HepG2 (cell line): ENCODE results near the gene MORN1. TPM values are rescaled to one million over a fixed set of nuclear protein-coding genes. Genes with fewer than 3 reads are reported as not detected.

Experiments
- EED ChIP-seq: sonication (generic); formaldehyde crosslinking; IDR thresholded peaks from 2 replicates; pipeline ENCODE4 v1.5.0; 2020; ENCODE audit warnings: mild to moderate bottlenecking, missing genetic modification reagents
- PAWR ChIP-seq: sonication (generic); formaldehyde crosslinking; IDR thresholded peaks from 2 replicates; pipeline ENCODE4 v1.4.0; 2020; ENCODE audit warnings: missing genetic modification reagents, mild to moderate bottlenecking, borderline replicate concordance
- XBP1 ChIP-seq: sonication (generic); formaldehyde crosslinking; IDR thresholded peaks from 2 replicates; pipeline ENCODE4 v1.5.0; 2020; ENCODE audit warnings: missing genetic modification reagents
- ZFY ChIP-seq: sonication (generic); formaldehyde crosslinking; IDR thresholded peaks from 2 replicates; pipeline ENCODE4 v1.4.0; 2020; ENCODE audit warnings: missing genetic modification reagents
- ZNF746 ChIP-seq: sonication (generic); formaldehyde crosslinking; IDR thresholded peaks from 2 replicates; pipeline ENCODE4 v1.8.0; 2022; ENCODE audit warnings: mild to moderate bottlenecking, missing genetic modification reagents
- polyA plus RNA-seq, 8 experiments: library from polyadenylated mRNA; depleted of rRNA in 3 of 8; stranded (reverse) in 7 of 8; unstranded in 1 of 8; fragments of >200 nt; fragmentation: Illumina TruSeq in 4 of 8; extraction: Trizol in 4 of 8; gene quantifications; 2 replicates each; pipeline versions ENCODE4 v1.2.1 to v1.2.3, GENCODE V29; 2011 to 2016; ENCODE audit warnings: low read depth in 4 of 8, missing spikeins in 1 of 8, mixed read lengths in 1 of 8; ENCODE audit not compliant: insufficient read depth in 1 of 8
- total RNA-seq, 5 experiments: library from RNA; depleted of rRNA; stranded (reverse); fragments of >200 nt; fragmentation: Illumina TruSeq; extraction: Trizol; gene quantifications; 2 replicates each; pipeline ENCODE4 v1.2.3, GENCODE V29; 2016; ENCODE audit warnings: low read depth in 1 of 5
- TF ChIP-seq, protein P1 (sequence below): sonication (generic); formaldehyde crosslinking; IDR thresholded peaks from 2 replicates; pipeline ENCODE4 v1.4.0; 2020; ENCODE audit warnings: mild to moderate bottlenecking, missing genetic modification reagents
- TF ChIP-seq, protein P2 (sequence below): sonication (generic); formaldehyde crosslinking; IDR thresholded peaks from 2 replicates; pipeline ENCODE4 v1.9.0; 2021; ENCODE audit warnings: missing genetic modification reagents, borderline replicate concordance
- TF ChIP-seq, protein P3 (sequence below): sonication (generic); formaldehyde crosslinking; IDR thresholded peaks from 2 replicates; pipeline ENCODE4 v1.5.0; 2020; ENCODE audit warnings: missing genetic modification reagents
- TF ChIP-seq, protein P4 (sequence below): sonication (generic); formaldehyde crosslinking; IDR thresholded peaks from 2 replicates; pipeline ENCODE4 v1.8.0; 2023; ENCODE audit warnings: mild to moderate bottlenecking, missing genetic modification reagents
- TF ChIP-seq, protein P5 (sequence below): IDR thresholded peaks from 2 replicates; pipeline ENCODE4 v1.6.1; 2016; ENCODE audit warnings: missing compliant biosample characterization, missing genetic modification reagents, borderline replicate concordance
- TF ChIP-seq, protein P6 (sequence below): sonication (generic); formaldehyde crosslinking; IDR thresholded peaks from 2 replicates; pipeline ENCODE4 v1.8.1; 2022; ENCODE audit warnings: low read depth, mild to moderate bottlenecking, missing genetic modification reagents
- TF ChIP-seq, protein P7 (sequence below): sonication (generic); formaldehyde crosslinking; IDR thresholded peaks from 2 replicates; pipeline ENCODE4 v1.5.0; 2020; ENCODE audit warnings: missing genetic modification reagents

MORN1 gene
- total and polyA plus RNA-seq, 2 of the 13 experiments (the other 11 are each of a cell fraction or from before 2014, with no cell fraction given): 3.1 to 6.5 TPM

DNA sequence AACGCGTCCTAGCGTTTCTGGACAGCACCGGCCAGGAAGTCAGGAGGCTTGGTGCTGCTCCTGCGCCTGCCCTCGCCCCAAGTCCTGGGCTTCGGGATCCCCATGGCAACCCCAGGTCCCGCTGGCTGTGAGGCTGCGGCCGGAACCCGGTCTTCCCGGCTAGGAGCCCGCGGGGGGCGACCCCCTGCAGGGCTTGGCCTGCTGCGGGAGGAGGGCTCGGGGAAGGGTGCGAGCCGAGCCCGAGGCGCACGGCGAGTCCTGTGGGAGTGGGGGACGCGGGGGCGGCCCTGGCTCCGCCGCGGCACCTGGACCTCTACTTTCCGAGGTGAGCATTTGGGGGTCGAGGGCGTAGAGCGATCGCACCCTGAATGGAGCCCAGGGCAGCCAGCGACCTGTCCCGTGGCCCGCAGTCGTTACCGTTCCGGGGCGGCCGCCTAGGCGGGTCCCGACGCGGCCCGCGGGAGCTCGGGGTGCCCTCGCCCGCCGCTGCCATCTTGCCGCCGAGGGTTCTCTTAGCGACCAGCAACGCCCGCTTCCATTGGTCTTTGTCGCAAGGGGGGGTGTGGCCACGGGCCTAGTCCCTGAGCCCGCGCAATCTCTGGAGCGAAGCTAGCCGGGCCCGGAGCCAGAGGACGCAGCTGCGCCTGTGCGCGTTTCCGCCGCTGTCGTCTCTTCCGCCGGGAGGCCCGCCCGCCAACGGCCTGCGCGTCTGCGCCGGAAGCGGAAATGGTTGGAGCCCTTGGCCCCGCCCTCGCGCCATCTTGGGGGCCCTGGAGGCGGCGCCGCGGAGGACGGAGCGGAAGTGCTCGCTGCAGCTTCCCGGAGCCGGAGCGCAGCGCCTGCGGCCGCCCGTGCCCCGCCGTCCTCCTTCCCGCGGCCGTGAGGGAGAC, at the start of gene MORN1, which contains the start of gene RER1 (continued):
- TF ChIP-seq, protein P1, sequence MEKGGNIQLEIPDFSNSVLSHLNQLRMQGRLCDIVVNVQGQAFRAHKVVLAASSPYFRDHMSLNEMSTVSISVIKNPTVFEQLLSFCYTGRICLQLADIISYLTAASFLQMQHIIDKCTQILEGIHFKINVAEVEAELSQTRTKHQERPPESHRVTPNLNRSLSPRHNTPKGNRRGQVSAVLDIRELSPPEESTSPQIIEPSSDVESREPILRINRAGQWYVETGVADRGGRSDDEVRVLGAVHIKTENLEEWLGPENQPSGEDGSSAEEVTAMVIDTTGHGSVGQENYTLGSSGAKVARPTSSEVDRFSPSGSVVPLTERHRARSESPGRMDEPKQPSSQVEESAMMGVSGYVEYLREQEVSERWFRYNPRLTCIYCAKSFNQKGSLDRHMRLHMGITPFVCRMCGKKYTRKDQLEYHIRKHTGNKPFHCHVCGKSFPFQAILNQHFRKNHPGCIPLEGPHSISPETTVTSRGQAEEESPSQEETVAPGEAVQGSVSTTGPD (CRISPR knock-in tag): no peak
- TF ChIP-seq ZFY (CRISPR knock-in tag) (peak; percentile 96), EED (CRISPR knock-in tag) (no peak; the same call in 1 of the 2 replicates), ZNF746 (CRISPR knock-in tag) (no peak), XBP1 (no peak), PAWR (no peak)
- TF ChIP-seq, protein P2, sequence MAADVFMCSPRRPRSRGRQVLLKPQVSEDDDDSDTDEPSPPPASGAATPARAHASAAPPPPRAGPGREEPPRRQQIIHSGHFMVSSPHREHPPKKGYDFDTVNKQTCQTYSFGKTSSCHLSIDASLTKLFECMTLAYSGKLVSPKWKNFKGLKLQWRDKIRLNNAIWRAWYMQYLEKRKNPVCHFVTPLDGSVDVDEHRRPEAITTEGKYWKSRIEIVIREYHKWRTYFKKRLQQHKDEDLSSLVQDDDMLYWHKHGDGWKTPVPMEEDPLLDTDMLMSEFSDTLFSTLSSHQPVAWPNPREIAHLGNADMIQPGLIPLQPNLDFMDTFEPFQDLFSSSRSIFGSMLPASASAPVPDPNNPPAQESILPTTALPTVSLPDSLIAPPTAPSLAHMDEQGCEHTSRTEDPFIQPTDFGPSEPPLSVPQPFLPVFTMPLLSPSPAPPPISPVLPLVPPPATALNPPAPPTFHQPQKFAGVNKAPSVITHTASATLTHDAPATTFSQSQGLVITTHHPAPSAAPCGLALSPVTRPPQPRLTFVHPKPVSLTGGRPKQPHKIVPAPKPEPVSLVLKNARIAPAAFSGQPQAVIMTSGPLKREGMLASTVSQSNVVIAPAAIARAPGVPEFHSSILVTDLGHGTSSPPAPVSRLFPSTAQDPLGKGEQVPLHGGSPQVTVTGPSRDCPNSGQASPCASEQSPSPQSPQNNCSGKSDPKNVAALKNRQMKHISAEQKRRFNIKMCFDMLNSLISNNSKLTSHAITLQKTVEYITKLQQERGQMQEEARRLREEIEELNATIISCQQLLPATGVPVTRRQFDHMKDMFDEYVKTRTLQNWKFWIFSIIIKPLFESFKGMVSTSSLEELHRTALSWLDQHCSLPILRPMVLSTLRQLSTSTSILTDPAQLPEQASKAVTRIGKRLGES (CRISPR knock-in tag): no peak
- TF ChIP-seq, protein P3, sequence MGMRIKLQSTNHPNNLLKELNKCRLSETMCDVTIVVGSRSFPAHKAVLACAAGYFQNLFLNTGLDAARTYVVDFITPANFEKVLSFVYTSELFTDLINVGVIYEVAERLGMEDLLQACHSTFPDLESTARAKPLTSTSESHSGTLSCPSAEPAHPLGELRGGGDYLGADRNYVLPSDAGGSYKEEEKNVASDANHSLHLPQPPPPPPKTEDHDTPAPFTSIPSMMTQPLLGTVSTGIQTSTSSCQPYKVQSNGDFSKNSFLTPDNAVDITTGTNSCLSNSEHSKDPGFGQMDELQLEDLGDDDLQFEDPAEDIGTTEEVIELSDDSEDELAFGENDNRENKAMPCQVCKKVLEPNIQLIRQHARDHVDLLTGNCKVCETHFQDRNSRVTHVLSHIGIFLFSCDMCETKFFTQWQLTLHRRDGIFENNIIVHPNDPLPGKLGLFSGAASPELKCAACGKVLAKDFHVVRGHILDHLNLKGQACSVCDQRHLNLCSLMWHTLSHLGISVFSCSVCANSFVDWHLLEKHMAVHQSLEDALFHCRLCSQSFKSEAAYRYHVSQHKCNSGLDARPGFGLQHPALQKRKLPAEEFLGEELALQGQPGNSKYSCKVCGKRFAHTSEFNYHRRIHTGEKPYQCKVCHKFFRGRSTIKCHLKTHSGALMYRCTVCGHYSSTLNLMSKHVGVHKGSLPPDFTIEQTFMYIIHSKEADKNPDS (CRISPR knock-in tag): 0 out of 2 replicates have a peak, but pooled peaks have one; percentile 42
- TF ChIP-seq, protein P4, sequence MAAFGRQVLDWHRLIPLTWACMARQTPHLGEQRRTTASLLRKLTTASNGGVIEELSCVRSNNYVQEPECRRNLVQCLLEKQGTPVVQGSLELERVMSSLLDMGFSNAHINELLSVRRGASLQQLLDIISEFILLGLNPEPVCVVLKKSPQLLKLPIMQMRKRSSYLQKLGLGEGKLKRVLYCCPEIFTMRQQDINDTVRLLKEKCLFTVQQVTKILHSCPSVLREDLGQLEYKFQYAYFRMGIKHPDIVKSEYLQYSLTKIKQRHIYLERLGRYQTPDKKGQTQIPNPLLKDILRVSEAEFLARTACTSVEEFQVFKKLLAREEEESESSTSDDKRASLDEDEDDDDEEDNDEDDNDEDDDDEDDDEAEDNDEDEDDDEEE (CRISPR knock-in tag): no peak
- TF ChIP-seq, protein P5, sequence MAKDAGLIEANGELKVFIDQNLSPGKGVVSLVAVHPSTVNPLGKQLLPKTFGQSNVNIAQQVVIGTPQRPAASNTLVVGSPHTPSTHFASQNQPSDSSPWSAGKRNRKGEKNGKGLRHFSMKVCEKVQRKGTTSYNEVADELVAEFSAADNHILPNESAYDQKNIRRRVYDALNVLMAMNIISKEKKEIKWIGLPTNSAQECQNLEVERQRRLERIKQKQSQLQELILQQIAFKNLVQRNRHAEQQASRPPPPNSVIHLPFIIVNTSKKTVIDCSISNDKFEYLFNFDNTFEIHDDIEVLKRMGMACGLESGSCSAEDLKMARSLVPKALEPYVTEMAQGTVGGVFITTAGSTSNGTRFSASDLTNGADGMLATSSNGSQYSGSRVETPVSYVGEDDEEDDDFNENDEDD: peak; percentile 73; the same call in 1 of the 2 replicates
- TF ChIP-seq, protein P6, sequence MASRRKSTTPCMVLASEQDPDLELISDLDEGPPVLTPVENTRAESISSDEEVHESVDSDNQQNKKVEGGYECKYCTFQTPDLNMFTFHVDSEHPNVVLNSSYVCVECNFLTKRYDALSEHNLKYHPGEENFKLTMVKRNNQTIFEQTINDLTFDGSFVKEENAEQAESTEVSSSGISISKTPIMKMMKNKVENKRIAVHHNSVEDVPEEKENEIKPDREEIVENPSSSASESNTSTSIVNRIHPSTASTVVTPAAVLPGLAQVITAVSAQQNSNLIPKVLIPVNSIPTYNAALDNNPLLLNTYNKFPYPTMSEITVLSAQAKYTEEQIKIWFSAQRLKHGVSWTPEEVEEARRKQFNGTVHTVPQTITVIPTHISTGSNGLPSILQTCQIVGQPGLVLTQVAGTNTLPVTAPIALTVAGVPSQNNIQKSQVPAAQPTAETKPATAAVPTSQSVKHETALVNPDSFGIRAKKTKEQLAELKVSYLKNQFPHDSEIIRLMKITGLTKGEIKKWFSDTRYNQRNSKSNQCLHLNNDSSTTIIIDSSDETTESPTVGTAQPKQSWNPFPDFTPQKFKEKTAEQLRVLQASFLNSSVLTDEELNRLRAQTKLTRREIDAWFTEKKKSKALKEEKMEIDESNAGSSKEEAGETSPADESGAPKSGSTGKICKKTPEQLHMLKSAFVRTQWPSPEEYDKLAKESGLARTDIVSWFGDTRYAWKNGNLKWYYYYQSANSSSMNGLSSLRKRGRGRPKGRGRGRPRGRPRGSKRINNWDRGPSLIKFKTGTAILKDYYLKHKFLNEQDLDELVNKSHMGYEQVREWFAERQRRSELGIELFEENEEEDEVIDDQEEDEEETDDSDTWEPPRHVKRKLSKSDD (CRISPR knock-in tag): peak; percentile 59; the same call in 1 of the 2 replicates
- TF ChIP-seq, protein P7, sequence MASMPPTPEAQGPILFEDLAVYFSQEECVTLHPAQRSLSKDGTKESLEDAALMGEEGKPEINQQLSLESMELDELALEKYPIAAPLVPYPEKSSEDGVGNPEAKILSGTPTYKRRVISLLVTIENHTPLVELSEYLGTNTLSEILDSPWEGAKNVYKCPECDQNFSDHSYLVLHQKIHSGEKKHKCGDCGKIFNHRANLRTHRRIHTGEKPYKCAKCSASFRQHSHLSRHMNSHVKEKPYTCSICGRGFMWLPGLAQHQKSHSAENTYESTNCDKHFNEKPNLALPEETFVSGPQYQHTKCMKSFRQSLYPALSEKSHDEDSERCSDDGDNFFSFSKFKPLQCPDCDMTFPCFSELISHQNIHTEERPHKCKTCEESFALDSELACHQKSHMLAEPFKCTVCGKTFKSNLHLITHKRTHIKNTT (CRISPR knock-in tag): no peak
